Femur (tissue), 1 donor: ENCODE measurements around the gene SYP.
"Not testable (repeated sequence)": the region's sequence is repeated elsewhere in the genome, so short reads cannot be mapped to it uniquely, and the experiment has no call there.

Experiments used
- DNase-seq: peaks from one replicate; pipeline ENCODE4 v3.0.0-alpha.2; 2017

SYP gene

DNA sequence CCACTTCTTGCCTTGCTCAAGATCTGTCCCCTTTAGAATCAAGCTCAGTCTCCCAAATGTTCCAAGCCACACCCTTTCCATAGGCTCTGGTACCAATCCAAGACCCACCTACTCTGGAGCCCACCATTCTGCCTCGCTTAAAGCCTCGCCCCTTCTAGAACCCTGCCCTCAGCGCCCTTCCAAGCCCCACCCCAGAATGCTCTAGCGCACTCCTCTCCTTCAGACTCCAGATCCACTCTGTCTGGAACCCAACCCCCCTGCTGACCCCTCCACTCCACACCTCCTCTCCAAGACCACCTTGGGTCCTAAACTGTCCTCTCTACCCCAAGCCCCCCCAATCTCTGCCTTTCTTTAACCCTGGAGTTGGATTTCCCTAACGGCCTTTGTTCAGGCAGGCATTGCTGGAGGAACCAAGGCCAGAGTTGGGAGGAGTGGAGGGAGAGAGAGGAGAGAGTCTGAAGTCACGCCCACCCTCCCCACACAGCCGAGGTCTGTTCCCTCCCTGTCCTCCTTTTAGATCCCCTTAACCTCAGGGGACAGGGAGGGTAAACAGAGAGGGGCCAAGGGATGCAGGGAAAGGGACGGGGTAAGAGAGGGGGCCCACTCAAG, 11.4 kb downstream of the SYP start:
- no peak for DNase-seq

DNA sequence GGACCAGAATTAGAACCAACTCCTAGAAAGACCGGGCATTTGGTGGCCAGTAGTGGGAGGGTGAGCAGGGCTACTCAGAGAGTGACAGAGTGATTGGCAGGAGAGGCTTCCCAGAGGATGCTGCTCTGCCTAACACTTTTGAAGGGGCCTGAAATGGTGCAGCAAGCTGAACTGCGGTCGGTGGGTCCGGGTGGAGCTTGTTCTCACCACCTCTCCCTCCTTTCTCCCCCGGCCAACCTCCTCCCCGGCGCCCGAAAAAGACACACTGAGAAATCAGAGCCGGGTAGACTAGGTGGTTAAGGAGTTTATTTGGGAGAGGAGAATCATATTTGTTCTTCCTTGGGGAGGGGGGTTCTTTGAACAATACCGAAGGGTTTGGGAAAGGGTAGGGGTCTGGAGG, 12.5 kb downstream of the SYP start:
- DNase-seq, result no peak

DNA sequence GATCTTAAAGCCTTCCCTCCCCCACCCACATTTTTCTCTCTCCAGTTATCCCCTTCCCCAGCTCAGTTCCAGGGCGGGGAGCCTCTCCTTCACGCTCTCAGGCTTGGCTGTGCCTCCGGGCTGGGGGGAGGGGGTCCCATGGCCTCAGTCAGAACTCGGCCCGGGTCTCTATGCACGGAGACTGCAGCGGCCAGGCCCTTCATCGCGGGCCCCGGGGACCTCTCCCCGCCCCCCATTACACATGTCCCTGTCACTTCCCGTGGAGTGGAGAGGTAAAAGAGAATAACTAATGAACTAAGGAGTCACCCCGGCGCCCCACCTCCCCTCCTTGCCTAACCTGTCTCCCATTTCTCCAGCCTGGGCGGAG, 13.0 kb downstream of the SYP start:
- DNase-seq, result no peak

DNA sequence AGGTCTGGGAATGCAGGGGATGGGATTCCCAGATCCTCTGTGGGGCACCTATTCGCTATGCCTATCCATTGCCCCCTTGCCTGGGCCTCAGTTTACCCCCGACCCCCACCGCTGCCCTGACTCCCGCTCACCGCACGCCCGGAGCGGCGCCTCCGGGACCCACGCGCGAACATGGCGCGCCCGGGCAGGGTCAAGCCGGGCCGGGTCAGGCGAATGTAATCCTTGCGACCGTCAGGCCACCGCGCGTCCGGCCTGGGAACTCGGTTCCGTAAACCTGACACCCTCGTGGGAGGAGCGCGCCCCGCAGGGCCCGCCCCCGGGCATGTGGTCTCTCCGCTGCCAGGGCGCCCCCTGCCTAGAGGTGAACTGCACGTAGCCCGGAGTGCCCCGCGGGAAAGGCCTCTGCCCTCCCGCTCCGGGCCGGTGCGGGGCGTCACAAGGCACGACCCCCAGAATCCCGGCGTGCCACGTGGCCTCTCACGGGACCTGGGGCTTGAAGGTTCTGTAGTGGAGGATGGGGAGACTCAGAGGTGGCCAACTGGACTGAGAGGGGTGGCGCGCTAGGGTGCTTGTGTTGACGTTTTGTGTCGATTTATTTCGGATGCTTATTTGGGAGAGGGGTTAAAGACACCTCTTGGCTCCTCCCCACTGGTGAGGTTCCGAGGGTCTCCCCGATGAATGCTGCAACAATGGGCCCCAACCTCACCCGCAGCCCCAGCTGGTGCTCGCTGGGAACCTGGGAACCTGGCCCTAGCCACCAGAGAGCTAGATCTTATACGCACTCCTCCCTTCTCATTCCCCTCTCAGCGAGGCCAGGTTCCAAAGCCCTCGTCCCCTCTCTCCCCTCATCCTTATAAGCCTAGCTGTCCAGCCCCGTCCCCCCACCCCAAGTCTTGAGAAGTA, 13.6 kb downstream of the SYP start, which contains the start of gene PRICKLE3:
TSS of gene PRICKLE3 (minus strand) at position 249 of the 903 bp plus-strand sequence. CDS start at position 173, 76 bp downstream.
- DNase-seq, result peak; percentile 81

DNA sequence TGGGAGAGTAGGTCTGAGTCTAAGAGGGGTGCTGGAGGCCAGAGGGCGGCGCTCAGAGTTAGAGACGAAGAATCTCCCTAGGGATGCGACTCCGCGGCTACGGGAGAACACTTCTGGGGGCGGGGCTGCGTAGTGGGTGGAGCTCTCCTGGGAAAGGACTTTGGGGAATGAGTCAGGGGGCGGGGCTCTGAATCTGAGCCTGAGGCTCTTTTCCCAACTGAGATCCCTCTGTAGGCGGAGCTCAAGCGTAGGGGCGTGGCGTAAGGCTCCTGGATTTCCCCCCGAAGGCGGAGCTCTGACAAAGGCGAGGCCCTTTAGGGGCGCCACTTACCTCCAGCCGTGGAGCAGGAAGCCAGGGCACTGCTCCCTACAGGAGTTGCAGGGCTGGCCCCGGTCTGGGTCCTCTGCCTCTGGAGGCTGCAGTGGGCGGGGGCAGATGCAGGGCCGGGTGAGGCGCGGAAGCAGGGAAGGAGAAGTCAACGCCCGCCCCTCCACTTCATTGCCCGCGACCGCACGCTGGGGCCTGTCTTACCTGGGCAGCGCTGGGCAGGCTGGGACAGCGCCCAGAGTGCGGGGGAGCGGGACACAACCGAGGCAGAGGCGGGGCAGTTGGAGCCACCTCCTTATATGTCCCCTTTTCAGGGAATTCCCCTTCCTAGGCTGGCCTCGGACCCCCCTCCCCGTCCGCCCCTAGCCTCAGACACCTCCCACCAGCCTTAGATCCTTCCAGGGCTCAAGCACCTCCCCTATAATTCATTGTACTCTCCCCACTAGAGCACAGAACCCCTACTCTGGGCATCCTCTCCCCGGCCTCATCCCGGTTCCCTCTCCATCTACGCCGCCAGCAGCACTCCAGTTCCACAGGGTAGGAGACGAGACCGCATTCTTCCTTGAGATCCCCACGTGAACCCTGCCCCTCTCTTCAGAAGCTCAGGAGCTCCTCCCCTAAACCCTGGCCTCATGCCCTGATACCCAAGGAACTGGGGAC, 15.4 kb downstream of the SYP start:
- peak; percentile 76 for DNase-seq

DNA sequence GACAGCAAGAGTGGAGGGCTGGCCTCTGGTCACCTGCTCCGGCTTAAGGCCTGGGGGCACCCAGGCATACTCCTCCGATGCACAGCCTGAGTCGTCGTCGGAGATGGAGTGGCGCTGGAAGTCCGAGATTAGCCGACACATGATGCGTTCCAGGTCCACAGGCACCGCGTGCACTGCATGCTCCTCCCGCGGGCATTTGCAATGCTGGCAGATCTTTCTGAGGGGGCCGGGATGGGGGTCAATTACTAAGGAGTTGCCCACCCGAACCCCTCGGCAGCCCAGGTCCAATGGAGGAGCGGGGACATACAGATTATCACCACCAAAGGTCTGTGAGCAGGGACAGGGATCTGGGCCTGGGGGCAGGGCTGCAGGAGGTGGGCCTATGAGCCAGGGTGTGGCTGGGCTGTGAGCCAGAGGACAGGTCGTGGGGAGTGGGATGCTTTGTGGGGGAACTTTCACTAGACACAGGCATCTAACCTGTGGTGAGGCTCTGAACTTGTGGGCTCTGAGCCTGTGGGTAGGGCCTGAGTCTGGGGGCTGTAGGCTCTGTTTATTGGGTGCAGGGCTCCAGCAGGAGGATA, 16.2 kb downstream of the SYP start:
- no peak for DNase-seq

DNA sequence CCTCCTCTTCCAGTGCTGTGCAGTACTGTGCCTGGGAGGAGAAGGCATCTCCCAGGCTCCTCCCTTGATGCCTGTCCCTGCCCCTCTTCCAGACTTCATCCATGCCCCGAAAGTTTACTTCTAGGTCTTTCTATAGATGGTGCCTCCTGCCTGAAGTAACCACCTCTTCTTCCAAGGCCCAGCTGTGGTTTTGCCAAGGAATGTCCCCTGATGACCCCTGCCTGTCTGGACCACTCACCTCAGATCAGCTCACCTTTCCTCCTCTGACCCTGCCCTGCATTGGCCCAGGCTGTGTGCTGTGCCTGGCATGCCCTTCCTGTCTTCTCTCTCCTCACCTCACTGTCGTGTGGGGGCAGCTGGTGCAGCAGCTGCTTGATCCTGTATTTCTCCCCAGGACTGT, 20.6 kb downstream of the SYP start:
- DNase-seq, result no peak

DNA sequence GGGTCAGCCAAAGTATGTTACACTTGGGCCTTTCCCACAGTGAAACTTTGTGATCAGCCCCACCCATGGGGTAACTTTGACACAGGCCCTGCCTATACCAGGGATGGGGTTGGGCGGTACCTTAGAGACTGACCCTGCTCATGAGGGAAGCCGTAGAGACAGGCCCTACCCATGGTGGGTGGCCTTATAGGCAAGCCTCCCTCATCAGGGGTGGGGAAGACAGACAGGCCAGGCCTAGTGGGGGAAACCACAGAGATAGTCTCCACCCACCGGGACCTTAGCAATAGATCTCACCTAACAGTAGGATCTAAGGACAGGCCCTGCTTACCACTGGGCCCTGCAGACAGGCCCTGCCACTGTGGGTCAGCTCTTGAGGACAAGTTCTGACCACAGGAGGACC, 21.5 kb downstream of the SYP start:
- no peak for DNase-seq

DNA sequence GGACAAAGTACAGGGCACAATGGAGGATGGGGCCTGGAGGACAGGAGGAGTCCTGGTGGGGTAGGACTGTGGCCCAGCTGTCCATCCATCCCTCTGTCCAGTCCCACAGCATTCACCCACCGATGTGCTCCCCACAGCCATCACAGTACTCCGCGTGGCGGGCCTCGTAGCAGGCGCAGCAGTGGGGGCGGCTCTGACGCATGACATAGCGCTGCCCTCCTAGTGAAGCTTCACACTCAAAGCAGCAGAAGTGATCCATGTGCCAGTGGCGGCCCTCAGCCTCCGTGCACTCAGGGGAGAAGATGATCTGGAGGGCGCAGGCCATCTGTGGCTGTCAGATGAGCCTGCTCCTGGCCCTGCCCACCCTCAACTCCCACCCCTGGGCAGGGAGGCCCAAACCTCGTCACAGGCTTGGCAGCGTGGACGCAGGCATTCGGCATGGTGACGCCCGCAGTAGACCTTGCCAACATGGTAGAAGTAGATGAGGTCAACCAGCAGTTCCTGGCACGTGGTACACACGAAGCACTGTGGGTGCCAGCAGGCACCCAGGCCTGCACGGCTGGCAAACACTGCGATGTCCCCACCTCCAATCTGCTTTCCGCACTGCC, 22.0 kb downstream of the SYP start:
- no peak for DNase-seq

DNA sequence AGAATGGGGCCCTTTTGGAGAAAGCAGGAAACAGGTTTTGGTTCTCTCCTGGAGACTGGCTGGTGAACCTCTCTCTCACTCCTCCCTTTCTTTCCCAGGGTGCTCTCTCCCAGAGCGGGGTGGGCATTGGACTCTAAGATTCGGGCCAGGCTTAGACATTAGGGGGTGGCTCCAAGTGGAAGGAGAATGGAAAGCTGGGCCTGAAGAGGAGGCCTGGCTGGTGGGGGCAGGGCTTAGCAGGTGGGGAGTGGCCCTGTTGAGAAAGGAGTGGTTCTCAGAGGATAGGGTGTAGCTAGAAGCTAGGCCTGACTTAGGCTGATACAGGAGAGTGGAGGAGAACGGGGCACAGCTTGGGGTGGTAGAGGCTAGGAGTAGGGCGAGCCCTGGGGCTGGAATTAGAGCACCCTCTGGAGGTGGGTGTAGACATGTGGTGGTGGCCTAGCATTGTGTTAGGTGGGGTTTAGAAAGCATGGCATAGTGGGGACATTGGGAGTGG, 22.6 kb downstream of the SYP start:
- no peak for DNase-seq

DNA sequence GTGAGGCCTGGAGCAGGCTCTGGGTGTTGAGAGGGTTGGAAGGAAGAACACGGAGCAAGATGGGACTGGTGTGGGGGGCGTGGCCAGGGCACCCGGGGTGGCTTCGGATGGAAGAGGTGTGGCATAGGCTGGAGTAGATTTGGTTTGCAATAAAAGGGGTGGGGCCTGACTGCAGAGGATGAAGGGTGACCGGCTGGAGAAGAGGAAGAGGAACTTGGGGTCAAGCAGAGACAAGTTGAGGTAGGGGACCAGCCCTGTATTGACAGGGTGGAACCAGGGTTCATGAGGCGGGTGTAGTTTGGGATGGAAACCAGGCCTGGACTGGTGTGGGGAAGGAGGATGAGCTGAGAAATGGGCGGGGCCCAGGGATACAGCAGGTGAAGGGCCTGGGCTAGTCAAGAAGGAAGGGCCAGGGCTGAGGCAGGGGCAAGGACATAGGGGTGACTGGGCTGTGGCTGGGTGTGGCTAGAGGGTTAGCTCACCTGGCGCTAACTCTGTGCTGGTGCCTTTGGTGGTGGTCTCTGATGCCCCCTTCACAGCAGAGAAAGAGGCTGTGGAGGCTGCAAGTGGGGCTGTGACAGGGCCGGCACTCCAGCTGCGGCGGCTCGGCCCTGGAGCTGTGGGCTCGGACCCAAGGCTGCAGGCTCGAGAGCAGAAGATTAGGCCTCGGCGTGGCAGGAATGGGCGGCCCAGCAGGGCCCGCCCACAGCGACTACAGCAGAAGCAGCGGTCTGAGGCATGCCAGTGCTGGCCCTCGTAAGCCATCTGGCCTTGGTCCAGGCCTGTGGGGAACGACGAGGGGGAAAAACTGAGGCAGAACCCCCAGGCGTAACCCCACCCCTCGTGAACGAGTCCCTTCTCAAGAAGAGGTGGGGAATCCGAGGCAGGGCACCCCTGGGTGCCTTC, 23.3 kb downstream of the SYP start:
- no peak for DNase-seq

DNA sequence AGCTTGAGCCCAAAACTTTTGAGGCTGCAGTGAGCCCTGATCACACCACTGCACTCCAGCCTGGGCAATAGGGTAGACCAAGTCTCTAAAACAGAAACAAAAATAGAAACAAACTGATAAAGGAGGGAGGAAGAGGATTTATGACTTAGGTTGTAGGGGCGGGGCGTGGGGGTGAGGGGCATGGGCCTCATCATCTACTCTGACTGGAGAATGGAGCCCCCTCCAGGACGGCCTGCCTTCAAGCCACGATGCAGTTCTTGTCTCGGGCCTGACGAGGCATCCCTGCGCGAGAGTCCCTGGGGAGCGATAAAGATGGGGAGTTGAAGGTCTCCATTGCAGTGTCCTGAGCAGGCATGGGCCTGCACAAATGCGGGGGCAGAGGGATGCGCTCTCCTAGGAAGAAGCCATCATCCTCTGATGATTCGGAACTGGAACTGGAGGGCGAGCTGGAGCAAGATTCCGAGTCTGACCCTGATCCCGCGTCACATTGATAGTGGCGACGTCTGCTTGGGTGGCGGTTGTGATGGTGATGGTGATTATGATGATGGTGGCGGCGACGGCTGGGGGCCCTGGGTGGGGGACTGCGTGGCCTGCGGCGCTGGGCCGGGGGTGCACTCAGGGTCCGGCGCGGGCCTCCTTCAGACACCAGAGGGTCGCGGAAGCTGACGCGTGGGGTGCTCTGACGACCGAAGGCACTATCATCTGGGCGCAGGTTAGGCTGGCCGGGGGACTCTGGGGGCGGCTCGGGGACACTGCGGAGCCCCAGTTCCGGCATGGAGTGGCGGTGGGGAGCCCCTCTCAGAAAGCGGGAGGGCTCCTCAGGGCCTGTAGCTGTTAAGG, 24.3 kb downstream of the SYP start:
- DNase-seq, result no peak

DNA sequence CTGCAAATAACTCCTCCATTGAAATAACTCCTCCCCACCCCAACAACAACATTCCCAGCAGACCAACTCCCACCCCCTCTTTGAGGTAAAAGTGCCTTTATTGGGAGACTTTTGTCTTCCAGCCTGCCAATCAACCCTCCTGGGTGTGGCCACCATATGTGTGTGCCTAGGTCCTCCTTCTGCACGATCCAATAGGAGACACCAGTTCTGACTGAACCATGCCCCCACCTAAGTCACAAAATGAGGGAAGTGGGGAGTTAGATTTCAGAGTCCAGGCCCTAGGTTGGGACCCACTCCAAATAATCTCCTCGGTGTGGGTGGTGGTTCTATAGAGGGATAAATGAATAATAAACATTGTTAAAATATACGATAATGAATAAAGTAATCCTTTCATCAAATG, 25.3 kb downstream of the SYP start:
- DNase-seq, result no peak

DNA sequence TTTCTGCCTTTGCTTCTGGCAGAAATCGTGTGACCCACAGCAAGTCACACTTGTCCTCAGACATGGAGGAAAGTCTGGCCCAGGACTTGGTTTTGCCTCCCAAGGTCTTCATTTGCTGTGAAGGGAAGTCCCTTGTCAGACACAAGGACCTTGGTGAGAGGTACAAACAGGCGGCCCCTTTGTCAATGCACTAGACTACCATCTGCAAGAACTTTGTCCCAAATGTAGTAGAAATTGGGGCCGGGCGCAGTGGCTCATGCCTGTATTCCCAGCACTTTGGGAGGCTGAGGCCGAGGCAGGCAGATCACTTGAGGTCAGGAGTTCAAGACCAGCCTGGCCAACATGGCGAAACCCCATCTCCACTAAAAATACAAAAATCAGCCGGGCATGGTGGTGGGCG, 26.4 kb downstream of the SYP start:
- DNase-seq, result not testable (repeated sequence)

DNA sequence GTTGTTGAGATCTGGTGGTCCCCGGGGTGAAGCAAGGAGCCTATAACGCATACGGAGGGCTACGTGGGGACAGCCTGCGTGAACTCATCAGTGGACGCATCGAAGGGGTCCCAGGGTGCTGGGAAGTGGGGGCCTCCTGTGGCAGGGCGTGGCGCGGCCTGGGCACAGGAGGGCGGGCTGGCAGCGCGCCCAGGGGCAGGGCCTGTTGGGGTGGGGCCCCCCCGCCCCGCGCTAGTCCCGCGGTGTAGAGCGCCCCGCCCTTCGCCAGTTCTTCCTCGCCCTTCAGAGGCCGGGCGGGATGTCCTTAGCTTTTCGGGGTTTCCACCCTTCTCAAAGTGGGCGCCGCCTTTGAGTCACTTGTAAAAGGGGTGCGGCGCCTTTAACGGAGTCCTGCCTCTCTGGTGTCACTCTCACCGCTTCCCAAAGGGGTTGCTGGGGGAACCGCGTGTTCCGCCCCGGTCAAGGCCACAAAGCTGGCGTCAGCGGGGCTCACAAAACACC, 27.7 kb downstream of the SYP start:
- peak; percentile 69 for DNase-seq

DNA sequence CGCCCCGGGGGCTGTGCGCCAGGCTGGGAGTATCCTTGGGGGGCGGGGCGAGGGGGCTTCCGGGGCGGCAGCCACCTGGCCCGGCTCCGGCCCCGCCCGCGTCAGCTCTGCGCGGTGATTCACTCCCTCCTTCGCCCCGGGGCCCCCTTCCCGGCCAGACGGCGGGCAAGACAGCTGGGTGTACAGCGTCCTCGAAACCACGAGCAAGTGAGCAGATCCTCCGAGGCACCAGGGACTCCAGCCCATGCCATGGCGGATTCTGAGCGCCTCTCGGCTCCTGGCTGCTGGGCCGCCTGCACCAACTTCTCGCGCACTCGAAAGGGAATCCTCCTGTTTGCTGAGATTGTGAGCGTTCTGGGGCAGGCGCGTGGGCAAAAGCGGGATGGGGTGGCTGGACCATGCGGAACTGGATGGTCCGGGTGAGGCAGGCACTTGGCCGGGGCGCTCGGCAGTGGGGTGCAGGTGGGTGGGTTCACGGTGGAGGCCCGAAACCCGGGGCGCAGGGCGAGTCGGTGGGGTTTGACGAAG, 28.2 kb downstream of the SYP start, which contains the start of gene PLP2:
TSS of gene PLP2 (plus strand) at position 147 of the 528 bp plus-strand sequence. CDS start at position 250, 103 bp downstream.
- DNase-seq, result peak; percentile 60

DNA sequence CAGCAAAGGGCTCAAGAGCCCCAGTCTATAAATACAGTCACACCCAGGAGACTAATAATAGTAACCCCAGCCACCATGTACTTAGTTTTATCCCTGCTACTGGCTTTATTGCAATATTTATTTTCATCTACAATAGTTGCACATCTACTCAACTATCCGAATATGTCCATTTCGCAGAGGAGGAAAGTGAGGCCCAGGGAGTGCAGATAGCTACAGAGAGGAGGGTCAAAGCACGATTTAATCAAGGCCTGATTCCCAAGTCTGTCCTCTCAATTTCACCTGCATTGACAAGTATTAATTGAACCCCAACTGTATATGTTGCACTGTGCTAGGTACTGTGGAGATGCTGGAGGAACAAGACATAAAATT, 32.3 kb downstream of the SYP start:
- no peak for DNase-seq

DNA sequence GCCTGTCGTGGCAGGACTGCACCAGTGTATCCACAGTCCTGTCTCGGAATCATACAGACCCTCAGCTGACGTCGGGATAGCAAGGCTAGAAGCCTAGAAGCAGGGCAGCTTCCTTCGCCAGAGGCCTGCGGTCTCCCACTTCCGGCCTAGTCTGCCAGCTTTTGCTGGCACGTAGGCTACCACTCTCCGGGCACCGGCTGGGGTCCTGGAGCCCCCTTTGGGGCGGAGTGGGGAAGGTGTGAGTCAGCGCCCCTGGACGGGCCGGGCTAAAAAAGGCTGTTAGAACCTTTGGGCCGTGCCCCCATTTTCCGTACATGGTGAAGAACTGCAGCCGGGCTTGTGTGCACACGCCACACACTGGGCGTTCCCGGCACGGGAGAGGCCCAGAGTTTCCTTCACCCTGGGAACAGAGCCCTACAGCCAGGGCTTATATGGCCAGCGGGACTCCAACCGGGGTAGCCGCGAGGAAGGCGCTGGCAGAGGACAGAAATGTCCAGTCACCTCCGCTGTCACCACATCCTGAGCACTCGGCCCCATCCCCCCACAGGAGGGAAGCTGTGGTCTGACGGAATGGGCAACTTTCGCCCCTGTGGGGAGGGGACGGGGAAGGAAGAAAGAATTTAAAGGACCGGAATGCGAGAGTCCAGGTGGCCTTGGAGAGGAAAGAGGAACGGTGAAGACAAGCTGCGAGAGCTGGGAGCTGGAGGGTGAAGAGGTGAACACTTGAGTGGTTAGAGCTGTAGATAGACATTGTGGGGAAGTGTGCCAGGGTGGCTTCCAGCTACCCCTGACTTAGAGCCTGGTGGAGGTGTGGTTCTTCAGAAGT, 32.9 kb downstream of the SYP start:
- peak; percentile 85 for DNase-seq
